GM21526 (cell line): ENCODE results near the gene GRIN2D.

Experiments
- ATAC-seq: cut with Tn5 transposase; IDR thresholded peaks from one replicate; pipeline ENCODE4 v1.9.1; 2021; ENCODE audit warnings: moderate library complexity; ENCODE audit not compliant: unreplicated experiment, low FRiP score

GRIN2D gene

DNA sequence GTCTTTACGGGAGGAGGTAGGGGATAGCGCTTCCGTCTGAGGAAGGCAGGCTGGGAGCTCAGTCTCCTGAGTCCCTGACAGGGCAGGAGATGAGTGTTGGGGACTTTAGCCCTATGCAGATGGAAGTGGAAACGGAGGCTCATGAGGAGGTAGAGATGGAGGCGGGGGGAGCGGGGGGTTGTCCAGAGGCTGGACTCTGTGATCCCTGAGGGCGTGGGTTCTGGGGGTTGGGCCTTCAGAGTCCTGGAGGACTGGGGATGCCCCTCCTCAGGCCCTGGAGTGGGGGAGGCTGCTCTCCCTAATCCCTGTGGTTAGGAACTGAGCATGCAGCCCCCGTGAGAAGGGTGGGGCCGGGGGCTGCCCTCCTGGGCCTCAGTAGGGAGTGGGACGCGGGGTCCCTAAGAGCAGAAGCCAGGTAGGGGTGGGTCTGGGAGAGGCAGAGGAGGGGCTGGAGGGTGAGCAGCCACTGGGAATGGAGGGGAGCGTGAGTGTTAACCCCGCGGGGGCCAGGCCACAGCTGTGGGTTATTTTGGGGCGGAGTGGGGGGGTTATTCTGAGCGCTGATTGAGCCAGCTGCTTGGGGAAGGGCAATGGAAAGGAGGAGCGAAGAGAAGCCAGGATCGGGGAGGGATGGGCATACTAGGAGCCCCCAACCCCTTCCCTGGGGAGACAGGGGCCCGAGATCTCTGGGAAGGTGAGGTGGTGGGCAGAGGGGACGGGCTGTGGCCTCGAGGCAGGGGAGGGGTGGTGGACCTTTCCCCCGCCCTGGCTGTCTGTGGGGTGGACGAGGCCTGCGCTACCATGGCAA lies 2.8 kb downstream of the GRIN2D start:
- no peak for ATAC-seq

GRCh38 chr19:48396824-48397176 lies 3.3 kb downstream of the GRIN2D start:
- ATAC-seq: no peak

- no peak for ATAC-seq
These were observed 4.0 kb downstream of the GRIN2D start for GRCh38 chr19:48397263-48398101.

- ATAC-seq: no peak
These were observed 4.6 kb downstream of the GRIN2D start for GRCh38 chr19:48398102-48398374.

- ATAC-seq: no peak
These were observed 5.1 kb downstream of the GRIN2D start for GRCh38 chr19:48398375-48399235.

- no peak for ATAC-seq
These were observed 6.7 kb downstream of the GRIN2D start for GRCh38 chr19:48400018-48400742.

GRCh38 chr19:48401287-48401686 lies 7.8 kb downstream of the GRIN2D start:
- no peak for ATAC-seq

- ATAC-seq: no peak
These were observed 10.1 kb downstream of the GRIN2D start for GRCh38 chr19:48403606-48404005.

DNA sequence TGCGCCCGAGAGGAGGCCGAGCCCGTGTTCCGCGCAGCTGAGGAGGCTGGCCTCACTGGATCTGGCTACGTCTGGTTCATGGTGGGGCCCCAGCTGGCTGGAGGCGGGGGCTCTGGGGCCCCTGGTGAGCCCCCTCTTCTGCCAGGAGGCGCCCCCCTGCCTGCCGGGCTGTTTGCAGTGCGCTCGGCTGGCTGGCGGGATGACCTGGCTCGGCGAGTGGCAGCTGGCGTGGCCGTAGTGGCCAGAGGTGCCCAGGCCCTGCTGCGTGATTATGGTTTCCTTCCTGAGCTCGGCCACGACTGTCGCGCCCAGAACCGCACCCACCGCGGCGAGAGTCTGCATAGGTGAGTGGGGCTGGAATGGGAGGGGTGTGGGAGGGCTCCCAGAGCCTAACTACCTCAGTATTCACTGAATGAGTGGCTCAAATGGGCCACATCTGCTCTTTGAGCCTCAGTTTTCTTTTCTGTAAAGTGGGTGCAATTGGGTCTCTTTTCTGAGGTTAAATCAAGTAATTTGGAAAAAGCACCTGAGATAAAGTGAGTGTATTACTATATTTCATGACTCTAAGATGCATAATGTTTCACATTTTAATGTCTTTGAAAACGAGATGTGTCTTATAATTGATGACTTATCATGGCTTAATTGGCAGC lies 11.7 kb downstream of the GRIN2D start:
- ATAC-seq: no peak

- ATAC-seq: no peak
These were observed 12.4 kb downstream of the GRIN2D start for GRCh38 chr19:48405850-48406249.

GRCh38 chr19:48413879-48414587 lies 20.6 kb downstream of the GRIN2D start:
- no peak for ATAC-seq

GRCh38 chr19:48415395-48415794 lies 21.9 kb downstream of the GRIN2D start:
- no peak for ATAC-seq

GRCh38 chr19:48415806-48416221 lies 22.3 kb downstream of the GRIN2D start:
- no peak for ATAC-seq

DNA sequence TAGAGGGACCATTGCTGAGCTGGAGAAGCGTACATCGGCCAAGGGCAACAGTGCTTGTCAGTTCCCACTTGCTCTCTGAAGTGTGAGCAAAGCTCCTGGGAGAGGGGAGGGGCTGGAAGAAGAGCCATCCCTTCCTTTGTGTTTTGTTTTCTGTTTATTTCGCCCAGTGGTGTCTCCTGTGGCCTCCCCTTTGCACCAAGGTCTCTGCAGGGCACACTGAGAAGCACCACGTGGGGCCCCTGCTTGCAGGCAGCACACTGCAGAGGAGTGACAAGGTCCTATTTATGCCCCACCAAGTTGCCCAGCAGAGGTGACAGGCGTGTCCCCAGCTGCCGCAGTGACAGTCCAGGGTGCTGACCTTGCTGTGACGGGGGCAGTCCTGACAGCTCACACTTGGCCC lies 24.0 kb downstream of the GRIN2D start:
- ATAC-seq: no peak

DNA sequence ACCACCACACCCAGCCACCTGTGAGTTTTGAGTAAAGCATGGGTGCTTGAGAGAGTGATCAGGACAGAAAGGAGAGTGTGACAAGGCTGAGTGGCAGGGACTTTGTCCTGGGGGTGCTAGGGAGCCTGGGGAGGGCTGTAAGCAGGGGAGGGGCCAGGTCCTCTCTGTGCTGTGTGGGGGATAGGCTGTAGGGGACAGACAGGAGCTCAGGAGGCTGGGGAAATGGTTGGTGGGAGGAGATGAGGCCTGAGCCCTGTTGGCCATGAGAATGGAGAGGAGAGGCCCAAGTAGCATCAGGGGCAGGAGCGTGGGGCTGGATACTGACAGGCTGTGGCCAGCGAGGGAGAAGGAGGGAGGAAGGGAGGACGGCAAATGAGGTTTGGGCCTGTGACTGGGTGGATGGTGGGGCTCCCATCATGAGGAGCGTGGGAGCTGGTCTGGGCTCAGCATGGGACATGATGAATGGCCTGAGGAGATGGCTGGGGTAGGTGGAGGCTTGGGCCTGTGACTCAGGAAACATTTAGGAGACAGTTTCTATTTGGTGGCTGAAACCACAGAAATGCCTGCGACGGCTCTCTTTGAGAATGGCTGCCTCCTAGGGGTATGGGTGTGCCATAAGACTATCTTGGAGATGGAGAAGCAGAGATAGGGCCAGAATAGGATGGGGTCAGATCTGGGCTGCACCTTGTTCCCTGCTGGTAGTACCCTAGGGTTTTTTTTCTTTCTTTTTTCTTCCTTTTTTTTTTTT lies 25.0 kb downstream of the GRIN2D start:
- ATAC-seq: no peak

- no peak for ATAC-seq
These were observed 25.9 kb downstream of the GRIN2D start for GRCh38 chr19:48419158-48419920.

- ATAC-seq: no peak
These were observed 28.1 kb downstream of the GRIN2D start for GRCh38 chr19:48421548-48421947.

DNA sequence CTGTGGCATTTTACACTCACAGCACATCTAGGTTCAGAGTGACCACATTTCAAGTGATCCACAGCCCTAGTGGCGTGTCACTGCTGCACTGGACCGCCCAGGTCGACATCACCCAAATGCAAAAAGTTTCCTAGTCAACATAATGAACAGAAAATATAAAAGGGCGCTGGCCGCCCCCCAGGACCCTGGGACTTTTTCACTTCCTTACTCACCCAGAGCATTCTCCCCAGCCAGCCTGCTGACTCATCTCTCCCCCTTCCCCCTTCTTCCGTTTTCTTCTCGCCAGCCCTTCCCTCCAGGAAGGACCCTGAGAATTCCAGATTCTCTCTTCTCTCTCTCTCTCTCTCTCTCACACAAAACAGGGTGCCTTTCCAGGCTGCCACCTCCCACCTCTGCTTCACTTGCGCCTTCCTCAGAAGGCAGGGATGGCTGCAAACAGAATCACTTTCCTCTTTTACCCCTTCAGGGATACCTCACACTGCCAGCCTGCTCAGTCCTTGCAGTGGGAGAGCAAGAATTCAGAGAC lies 31.3 kb downstream of the GRIN2D start:
- no peak for ATAC-seq
